ENCODE data around the gene CACNB4. TPM values are rescaled to one million over a fixed set of nuclear protein-coding genes. Genes with fewer than 3 reads are reported as not detected.

CACNB4 gene
- total RNA-seq, 2 experiments from 2014 or later: 0.06 to 0.76 TPM

DNA sequence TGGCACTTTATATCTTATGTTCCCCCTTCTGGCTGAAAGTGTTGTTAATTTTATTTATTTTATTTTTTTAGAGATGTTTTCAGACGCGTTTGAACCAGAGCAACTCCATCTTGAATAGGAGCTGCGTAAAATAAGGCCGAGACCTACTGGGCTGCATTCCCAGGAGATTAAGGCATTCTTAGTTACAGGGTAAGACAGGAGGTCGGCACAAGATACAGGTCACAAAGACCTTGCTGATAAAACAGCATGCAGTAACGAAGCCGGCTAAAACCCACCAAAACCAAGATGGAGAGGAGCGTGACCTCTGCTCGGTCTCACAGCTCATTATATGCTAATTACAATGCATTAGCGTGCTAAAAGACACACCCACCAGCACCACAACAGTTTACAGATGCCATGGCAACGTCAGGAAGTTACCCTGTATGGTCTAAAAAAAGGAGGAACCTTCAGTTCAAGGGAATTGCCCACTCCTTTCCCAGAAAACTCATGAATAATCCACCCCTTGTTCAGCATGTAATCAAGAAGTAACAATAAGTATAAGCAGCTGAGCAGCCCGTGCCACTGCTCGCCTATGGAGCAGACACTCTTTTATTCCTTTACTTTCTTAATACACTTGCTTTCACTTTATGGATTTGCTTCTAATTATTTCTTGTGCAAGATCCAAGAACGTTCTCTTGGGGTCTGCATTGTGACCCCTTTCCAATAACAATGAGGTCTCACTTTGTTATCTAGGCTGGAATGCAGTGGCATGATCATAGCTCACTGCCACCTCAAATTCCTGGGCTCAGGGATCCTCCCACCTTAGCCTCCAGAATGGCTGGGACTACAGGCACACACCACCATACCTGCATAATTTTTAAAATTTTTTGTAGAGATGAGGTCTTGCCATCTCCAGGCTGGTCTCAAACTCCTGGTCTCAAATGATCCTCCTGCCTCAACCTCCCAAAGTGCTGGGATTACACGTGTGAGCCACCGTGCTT is 55.9 kb downstream of the CACNB4 start:
- intact Hi-C loops (cut with micrococcal nuclease; ENCODE audit: unreplicated experiment): no loop called here

DNA sequence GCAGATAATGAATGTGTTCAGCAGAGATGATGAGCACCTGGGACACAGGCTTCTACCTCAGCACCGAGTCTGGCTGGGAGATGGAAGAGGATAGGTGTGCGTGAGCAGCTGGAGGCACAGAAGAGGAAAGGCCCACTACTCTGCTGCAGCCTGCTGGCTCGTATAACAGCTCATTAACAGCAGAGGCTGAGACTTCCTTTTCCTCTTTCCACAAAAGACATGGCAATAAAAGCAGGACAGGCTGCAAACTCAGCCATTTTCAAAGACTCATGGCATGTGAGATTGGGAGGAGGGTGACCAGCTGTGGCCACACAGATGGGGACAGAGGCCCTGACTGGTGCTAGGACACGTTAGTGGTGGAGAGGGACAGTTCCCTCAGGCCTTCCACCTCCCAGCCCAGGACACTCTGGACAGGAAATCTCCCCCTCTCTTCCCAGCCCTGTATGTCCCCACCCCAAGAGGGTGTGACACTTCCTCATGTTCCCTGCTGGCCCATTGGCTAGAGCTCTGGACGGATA is 60.3 kb downstream of the CACNB4 start:
- Histone ChIP-seq H3K9me3 (ENCODE audit: low read length) (no peaks in the 10 kb centered on the region), H3K27ac (ENCODE audit: low read depth, low read length, poor library complexity, severe bottlenecking) (no peak overlapping the region), H4K20me1 (ENCODE audit: insufficient read depth, low read length) (no peaks in the 10 kb centered on the region), H2AFZ (ENCODE audit: low read length) (no peak overlapping the region), H3K79me2 (ENCODE audit: insufficient read depth, low read depth, low read length) (no peaks in the 10 kb centered on the region), H3K4me2 (ENCODE audit: low read length) (no peak overlapping the region), H3K9me2 (ENCODE audit: insufficient read depth, low read length) (no peaks in the 10 kb centered on the region), H3K4me1 (ENCODE audit: insufficient read depth, low read length, poor library complexity, severe bottlenecking) (no peaks in the 10 kb centered on the region), H3K4me3 (ENCODE audit: low read depth, low read length, poor library complexity, severe bottlenecking) (no peak overlapping the region), H3K36me3 (ENCODE audit: insufficient read depth, low read length) (no peaks in the 10 kb centered on the region)
- BruUV-seq (replicated peaks): no TSS peak
- no peak for DNase-seq (ENCODE audit: low spot score)
- CTCF ChIA-PET (ENCODE audit: unreplicated experiment): no interaction called here
- POLR2A ChIA-PET: interaction anchor here (0.6 to 0.7 kb wide), 2 partner anchors 245 to 1169 kb away, joined by 4 to 6 read pairs; no protein-coding TSS in a partner anchor
- intact Hi-C loops (cut with micrococcal nuclease; ENCODE audit: unreplicated experiment): loop anchor here (10.0 kb wide), 1 partner anchor 1476 kb away; no protein-coding TSS in a partner anchor
- TF ChIP-seq EZH2phosphoT487 (IDR thresholded peaks at IDR 0.05; ENCODE audit: borderline replicate concordance, low read depth, low read length): no peak
- TF ChIP-seq, protein P1, sequence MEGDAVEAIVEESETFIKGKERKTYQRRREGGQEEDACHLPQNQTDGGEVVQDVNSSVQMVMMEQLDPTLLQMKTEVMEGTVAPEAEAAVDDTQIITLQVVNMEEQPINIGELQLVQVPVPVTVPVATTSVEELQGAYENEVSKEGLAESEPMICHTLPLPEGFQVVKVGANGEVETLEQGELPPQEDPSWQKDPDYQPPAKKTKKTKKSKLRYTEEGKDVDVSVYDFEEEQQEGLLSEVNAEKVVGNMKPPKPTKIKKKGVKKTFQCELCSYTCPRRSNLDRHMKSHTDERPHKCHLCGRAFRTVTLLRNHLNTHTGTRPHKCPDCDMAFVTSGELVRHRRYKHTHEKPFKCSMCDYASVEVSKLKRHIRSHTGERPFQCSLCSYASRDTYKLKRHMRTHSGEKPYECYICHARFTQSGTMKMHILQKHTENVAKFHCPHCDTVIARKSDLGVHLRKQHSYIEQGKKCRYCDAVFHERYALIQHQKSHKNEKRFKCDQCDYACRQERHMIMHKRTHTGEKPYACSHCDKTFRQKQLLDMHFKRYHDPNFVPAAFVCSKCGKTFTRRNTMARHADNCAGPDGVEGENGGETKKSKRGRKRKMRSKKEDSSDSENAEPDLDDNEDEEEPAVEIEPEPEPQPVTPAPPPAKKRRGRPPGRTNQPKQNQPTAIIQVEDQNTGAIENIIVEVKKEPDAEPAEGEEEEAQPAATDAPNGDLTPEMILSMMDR (conservative IDR thresholded peaks at IDR 0.05; ENCODE audit: low read length): no peak

More for the DNA sequence above, 55.9 kb downstream of the CACNB4 start:
- Histone ChIP-seq H2AFZ (ENCODE audit: low read length) (no peak overlapping the region), H3K27ac (ENCODE audit: low read depth, low read length, poor library complexity, severe bottlenecking) (no peak overlapping the region), H3K4me2 (ENCODE audit: low read length) (no peak overlapping the region), H3K9me2 (ENCODE audit: insufficient read depth, low read length) (no peaks in the 10 kb centered on the region), H3K4me3 (ENCODE audit: low read depth, low read length, poor library complexity, severe bottlenecking) (no peak overlapping the region), H3K9me3 (ENCODE audit: low read length) (no peaks in the 10 kb centered on the region), H4K20me1 (ENCODE audit: insufficient read depth, low read length) (no peaks in the 10 kb centered on the region), H3K4me1 (ENCODE audit: insufficient read depth, low read length, poor library complexity, severe bottlenecking) (no peaks in the 10 kb centered on the region), H3K79me2 (ENCODE audit: insufficient read depth, low read depth, low read length) (no peaks in the 10 kb centered on the region), H3K36me3 (ENCODE audit: insufficient read depth, low read length) (no peaks in the 10 kb centered on the region)
- no peak for TF ChIP-seq EZH2phosphoT487 (IDR thresholded peaks at IDR 0.05; ENCODE audit: borderline replicate concordance, low read depth, low read length)
- TF ChIP-seq, protein P1 (conservative IDR thresholded peaks at IDR 0.05; ENCODE audit: low read length): no peak
- BruUV-seq (replicated peaks): no TSS peak
- ChIA-PET CTCF (ENCODE audit: unreplicated experiment) (interaction anchor here (0.6 kb wide), 1 partner anchor 10 kb away, joined by 3 read pairs; no protein-coding TSS in a partner anchor), POLR2A (no interaction called here)
- DNase-seq (ENCODE audit: low spot score): no peak

Data from OCI-LY7 (cell line).